GM21825 (cell line): Measurements from ENCODE around the gene SLC44A1.

Experiments
- ATAC-seq: cut with Tn5 transposase; IDR thresholded peaks from one replicate; pipeline ENCODE4 v1.9.1; 2021; ENCODE audit warnings: mild to moderate bottlenecking, moderate library complexity; ENCODE audit not compliant: unreplicated experiment

SLC44A1 gene

GRCh38 chr9:105331160-105331559 is 86.7 kb downstream of the SLC44A1 start:
- no peak for ATAC-seq

- no peak for ATAC-seq
These were observed 87.3 kb downstream of the SLC44A1 start for GRCh38 chr9:105331755-105332154.

- no peak for ATAC-seq
These were observed 88.0 kb downstream of the SLC44A1 start for GRCh38 chr9:105332471-105332870.

GRCh38 chr9:105333076-105333475 is 88.6 kb downstream of the SLC44A1 start:
- ATAC-seq = no peak

- ATAC-seq = no peak
These were observed 89.4 kb downstream of the SLC44A1 start for GRCh38 chr9:105333811-105334210.

- no peak for ATAC-seq
These were observed 93.9 kb downstream of the SLC44A1 start for GRCh38 chr9:105338308-105338707.

GRCh38 chr9:105339849-105340248 is 95.4 kb downstream of the SLC44A1 start:
- ATAC-seq = no peak

- peak; percentile 68 for ATAC-seq
These were observed 97.1 kb downstream of the SLC44A1 start for GRCh38 chr9:105341434-105342146.

- ATAC-seq = no peak
These were observed 97.7 kb downstream of the SLC44A1 start for GRCh38 chr9:105342147-105342505.

GRCh38 chr9:105344283-105344682 is 99.8 kb downstream of the SLC44A1 start:
- ATAC-seq = no peak

- no peak for ATAC-seq
These were observed 101.2 kb downstream of the SLC44A1 start for GRCh38 chr9:105345626-105346025.

GRCh38 chr9:105346273-105346672 is 101.8 kb downstream of the SLC44A1 start:
- ATAC-seq = no peak

- no peak for ATAC-seq
These were observed 110.0 kb downstream of the SLC44A1 start for GRCh38 chr9:105354448-105354847.

GRCh38 chr9:105355781-105356180 is 111.3 kb downstream of the SLC44A1 start:
- peak; percentile 51 for ATAC-seq

- peak; percentile 94 for ATAC-seq
These were observed 113.5 kb downstream of the SLC44A1 start for GRCh38 chr9:105357937-105358336.

- no peak for ATAC-seq
These were observed 115.4 kb downstream of the SLC44A1 start for GRCh38 chr9:105359892-105360291.

- ATAC-seq = no peak
These were observed 115.9 kb downstream of the SLC44A1 start for GRCh38 chr9:105360344-105360743.

- ATAC-seq = no peak
These were observed 117.4 kb downstream of the SLC44A1 start for GRCh38 chr9:105361873-105362272.

GRCh38 chr9:105362470-105362869 is 118.0 kb downstream of the SLC44A1 start:
- ATAC-seq = no peak

- ATAC-seq = no peak
These were observed 119.4 kb downstream of the SLC44A1 start for GRCh38 chr9:105363837-105364236.

- no peak for ATAC-seq
These were observed 125.5 kb downstream of the SLC44A1 start for GRCh38 chr9:105369911-105370310.

GRCh38 chr9:105373723-105374122 is 129.3 kb downstream of the SLC44A1 start:
- ATAC-seq = no peak

- no peak for ATAC-seq
These were observed 130.9 kb downstream of the SLC44A1 start for GRCh38 chr9:105375323-105375722.
